SK-N-SH treated with all-trans-retinoic acid at 6 μM for 48 hours (cell line): ENCODE results near the gene MIA2.

ENCODE experiments used
- ATAC-seq: fragments of 200-7000 bp; cut with Tn5 transposase; 3 replicates; pipeline ENCODE4 v1.9.1; 2020; ENCODE audit warnings: mild to moderate bottlenecking, moderate library complexity
- ARNTL ChIP-seq: fragments of 450-650 bp; formaldehyde crosslinking; IDR thresholded peaks from 2 replicates; pipeline ENCODE4 v1.5.0; 2020; ENCODE audit warnings: low read depth, mild to moderate bottlenecking, moderate library complexity, borderline replicate concordance
- BACH2 ChIP-seq: fragments of 250-450 bp; sonication (Bioruptor Pico); IDR thresholded peaks from 2 replicates; pipeline ENCODE4 v1.9.0; 2021; ENCODE audit warnings: mild to moderate bottlenecking, borderline replicate concordance
- CREB5 ChIP-seq: fragments of 250-450 bp; sonication (Bioruptor Pico); IDR thresholded peaks from 2 replicates; pipeline ENCODE4 v1.5.1; 2020; ENCODE audit warnings: low read depth, mild to moderate bottlenecking, moderate library complexity
- ISL1 ChIP-seq: fragments of 250-450 bp; sonication (Bioruptor Pico); IDR thresholded peaks from 2 replicates; pipeline ENCODE4 v2.1.2; 2022; ENCODE audit warnings: mild to moderate bottlenecking, moderate library complexity
- OSR1 ChIP-seq: fragments of 250-450 bp; sonication (Bioruptor Pico); IDR thresholded peaks from 2 replicates; pipeline ENCODE4 v1.8.0; 2022; ENCODE audit warnings: moderate library complexity, mild to moderate bottlenecking, inconsistent platforms
- PPARA ChIP-seq: fragments of 250-450 bp; sonication (Bioruptor Pico); IDR thresholded peaks from 2 replicates; pipeline ENCODE4 v1.5.0; 2020; ENCODE audit warnings: mild to moderate bottlenecking, borderline replicate concordance
- RARB ChIP-seq: fragments of 250-450 bp; sonication (Bioruptor Pico); IDR thresholded peaks from 2 replicates; pipeline ENCODE4 v1.8.0; 2021; ENCODE audit warnings: mild to moderate bottlenecking, moderate library complexity
- SNAI2 ChIP-seq: fragments of 250-450 bp; sonication (Bioruptor Pico); IDR thresholded peaks from 2 replicates; pipeline ENCODE4 v1.5.0; 2020; ENCODE audit warnings: mild to moderate bottlenecking, moderate library complexity
- TCF4 ChIP-seq: fragments of 250-450 bp; sonication (Bioruptor Pico); IDR thresholded peaks from 2 replicates; pipeline ENCODE4 v1.8.0; 2021; ENCODE audit warnings: mild to moderate bottlenecking, moderate library complexity, borderline replicate concordance
- TOX ChIP-seq: fragments of 250-450 bp; sonication (Bioruptor Pico); IDR thresholded peaks from 2 replicates; pipeline ENCODE4 v1.8.0; 2021; ENCODE audit warnings: mild to moderate bottlenecking, moderate library complexity, borderline replicate concordance
- ZC3H10 ChIP-seq: fragments of 250-450 bp; sonication (Bioruptor Pico); IDR thresholded peaks from 2 replicates; pipeline ENCODE4 v1.5.1; 2021; ENCODE audit warnings: mild to moderate bottlenecking, moderate library complexity
- ZFP3 ChIP-seq: fragments of 250-450 bp; sonication (Bioruptor Pico); IDR thresholded peaks from 2 replicates; pipeline ENCODE4 v1.5.0; 2020; ENCODE audit warnings: mild to moderate bottlenecking, moderate library complexity
- ZFP30 ChIP-seq: fragments of 450-650 bp; formaldehyde crosslinking; IDR thresholded peaks from 2 replicates; pipeline ENCODE4 v1.5.0; 2022; ENCODE audit warnings: mild to moderate bottlenecking, moderate library complexity
- ZNF565 ChIP-seq: fragments of 450-650 bp; formaldehyde crosslinking; conservative IDR thresholded peaks from 2 replicates; pipeline ENCODE4 v1.5.0; 2020; ENCODE audit warnings: low read depth, mild to moderate bottlenecking, moderate library complexity
- ZNF70 ChIP-seq: fragments of 450-650 bp; formaldehyde crosslinking; IDR thresholded peaks from 2 replicates; pipeline ENCODE4 v1.5.0; 2020; ENCODE audit warnings: mild to moderate bottlenecking, moderate library complexity
- ZNF8 ChIP-seq: fragments of 450-650 bp; formaldehyde crosslinking; IDR thresholded peaks from 2 replicates; pipeline ENCODE4 v1.5.0; 2020; ENCODE audit warnings: mild to moderate bottlenecking, moderate library complexity
- TF ChIP-seq, protein P1 (sequence below): fragments of 250-450 bp; sonication (Bioruptor Pico); IDR thresholded peaks from 2 replicates; pipeline ENCODE4 v1.5.0; 2020; ENCODE audit warnings: mild to moderate bottlenecking, moderate library complexity
- TF ChIP-seq, protein P2 (sequence below): fragments of 250-450 bp; sonication (Bioruptor Pico); IDR thresholded peaks from 2 replicates; pipeline ENCODE4 v1.8.0; 2020; ENCODE audit warnings: mild to moderate bottlenecking, moderate library complexity, borderline replicate concordance
- TF ChIP-seq, protein P3 (sequence below): fragments of 250-450 bp; sonication (Bioruptor Pico); IDR thresholded peaks from 2 replicates; pipeline ENCODE4 v1.5.1; 2021; ENCODE audit warnings: mild to moderate bottlenecking, moderate library complexity

MIA2 gene

DNA sequence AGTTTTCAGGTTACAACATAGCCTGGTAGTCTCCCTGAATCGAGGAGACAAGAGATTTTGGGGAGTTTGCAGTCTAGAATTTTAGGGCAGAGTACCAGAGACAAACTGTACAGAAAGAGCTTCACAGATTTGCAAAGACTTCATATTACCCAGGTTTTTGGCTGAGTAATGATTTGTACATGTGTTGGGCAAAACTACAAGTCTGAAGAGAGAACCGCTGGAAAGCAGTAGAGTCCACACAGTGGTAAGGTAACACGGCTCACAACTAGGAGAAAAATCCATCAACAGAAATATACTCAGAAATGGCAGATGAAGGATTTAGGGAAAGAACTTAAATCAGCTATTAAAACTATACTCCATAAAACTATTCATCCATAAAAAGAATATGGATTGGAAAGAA, 172.8 kb downstream of the MIA2 start:
- no peak for TF ChIP-seq TCF4 (CRISPR knock-in tag)
- TF ChIP-seq ZFP30 = no peak
- TF ChIP-seq ZNF8 (CRISPR knock-in tag) = no peak
- no peak for TF ChIP-seq SNAI2 (CRISPR knock-in tag)
- TF ChIP-seq, protein P1, sequence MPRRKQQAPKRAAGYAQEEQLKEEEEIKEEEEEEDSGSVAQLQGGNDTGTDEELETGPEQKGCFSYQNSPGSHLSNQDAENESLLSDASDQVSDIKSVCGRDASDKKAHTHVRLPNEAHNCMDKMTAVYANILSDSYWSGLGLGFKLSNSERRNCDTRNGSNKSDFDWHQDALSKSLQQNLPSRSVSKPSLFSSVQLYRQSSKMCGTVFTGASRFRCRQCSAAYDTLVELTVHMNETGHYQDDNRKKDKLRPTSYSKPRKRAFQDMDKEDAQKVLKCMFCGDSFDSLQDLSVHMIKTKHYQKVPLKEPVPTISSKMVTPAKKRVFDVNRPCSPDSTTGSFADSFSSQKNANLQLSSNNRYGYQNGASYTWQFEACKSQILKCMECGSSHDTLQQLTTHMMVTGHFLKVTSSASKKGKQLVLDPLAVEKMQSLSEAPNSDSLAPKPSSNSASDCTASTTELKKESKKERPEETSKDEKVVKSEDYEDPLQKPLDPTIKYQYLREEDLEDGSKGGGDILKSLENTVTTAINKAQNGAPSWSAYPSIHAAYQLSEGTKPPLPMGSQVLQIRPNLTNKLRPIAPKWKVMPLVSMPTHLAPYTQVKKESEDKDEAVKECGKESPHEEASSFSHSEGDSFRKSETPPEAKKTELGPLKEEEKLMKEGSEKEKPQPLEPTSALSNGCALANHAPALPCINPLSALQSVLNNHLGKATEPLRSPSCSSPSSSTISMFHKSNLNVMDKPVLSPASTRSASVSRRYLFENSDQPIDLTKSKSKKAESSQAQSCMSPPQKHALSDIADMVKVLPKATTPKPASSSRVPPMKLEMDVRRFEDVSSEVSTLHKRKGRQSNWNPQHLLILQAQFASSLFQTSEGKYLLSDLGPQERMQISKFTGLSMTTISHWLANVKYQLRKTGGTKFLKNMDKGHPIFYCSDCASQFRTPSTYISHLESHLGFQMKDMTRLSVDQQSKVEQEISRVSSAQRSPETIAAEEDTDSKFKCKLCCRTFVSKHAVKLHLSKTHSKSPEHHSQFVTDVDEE (CRISPR knock-in tag) = no peak
- TF ChIP-seq PPARA (CRISPR knock-in tag) = no peak
- TF ChIP-seq, protein P2, sequence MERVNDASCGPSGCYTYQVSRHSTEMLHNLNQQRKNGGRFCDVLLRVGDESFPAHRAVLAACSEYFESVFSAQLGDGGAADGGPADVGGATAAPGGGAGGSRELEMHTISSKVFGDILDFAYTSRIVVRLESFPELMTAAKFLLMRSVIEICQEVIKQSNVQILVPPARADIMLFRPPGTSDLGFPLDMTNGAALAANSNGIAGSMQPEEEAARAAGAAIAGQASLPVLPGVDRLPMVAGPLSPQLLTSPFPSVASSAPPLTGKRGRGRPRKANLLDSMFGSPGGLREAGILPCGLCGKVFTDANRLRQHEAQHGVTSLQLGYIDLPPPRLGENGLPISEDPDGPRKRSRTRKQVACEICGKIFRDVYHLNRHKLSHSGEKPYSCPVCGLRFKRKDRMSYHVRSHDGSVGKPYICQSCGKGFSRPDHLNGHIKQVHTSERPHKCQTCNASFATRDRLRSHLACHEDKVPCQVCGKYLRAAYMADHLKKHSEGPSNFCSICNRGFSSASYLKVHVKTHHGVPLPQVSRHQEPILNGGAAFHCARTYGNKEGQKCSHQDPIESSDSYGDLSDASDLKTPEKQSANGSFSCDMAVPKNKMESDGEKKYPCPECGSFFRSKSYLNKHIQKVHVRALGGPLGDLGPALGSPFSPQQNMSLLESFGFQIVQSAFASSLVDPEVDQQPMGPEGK (CRISPR knock-in tag) = no peak
- no peak for TF ChIP-seq OSR1 (CRISPR knock-in tag)
- no peak for TF ChIP-seq ARNTL (CRISPR knock-in tag)
- TF ChIP-seq ISL1 = no peak
- TF ChIP-seq, protein P3, sequence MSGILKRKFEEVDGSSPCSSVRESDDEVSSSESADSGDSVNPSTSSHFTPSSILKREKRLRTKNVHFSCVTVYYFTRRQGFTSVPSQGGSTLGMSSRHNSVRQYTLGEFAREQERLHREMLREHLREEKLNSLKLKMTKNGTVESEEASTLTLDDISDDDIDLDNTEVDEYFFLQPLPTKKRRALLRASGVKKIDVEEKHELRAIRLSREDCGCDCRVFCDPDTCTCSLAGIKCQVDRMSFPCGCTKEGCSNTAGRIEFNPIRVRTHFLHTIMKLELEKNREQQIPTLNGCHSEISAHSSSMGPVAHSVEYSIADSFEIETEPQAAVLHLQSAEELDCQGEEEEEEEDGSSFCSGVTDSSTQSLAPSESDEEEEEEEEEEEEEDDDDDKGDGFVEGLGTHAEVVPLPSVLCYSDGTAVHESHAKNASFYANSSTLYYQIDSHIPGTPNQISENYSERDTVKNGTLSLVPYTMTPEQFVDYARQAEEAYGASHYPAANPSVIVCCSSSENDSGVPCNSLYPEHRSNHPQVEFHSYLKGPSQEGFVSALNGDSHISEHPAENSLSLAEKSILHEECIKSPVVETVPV = no peak
- TF ChIP-seq ZNF565 (CRISPR knock-in tag) = no peak
- no peak for ATAC-seq

GRCh38 chr14:39416072-39416471, 182.4 kb downstream of the MIA2 start:
- no peak for ATAC-seq
- TF ChIP-seq ZFP30 (no peak), ZNF565 (CRISPR knock-in tag) (no peak), BACH2 (CRISPR knock-in tag) (no peak)

GRCh38 chr14:39417014-39417413, 183.3 kb downstream of the MIA2 start:
- TF ChIP-seq ISL1 = no peak
- TF ChIP-seq, protein P3 = no peak
- TF ChIP-seq RARB (CRISPR knock-in tag) = no peak
- no peak for TF ChIP-seq TOX (CRISPR knock-in tag)
- TF ChIP-seq CREB5 (CRISPR knock-in tag) = no peak
- TF ChIP-seq OSR1 (CRISPR knock-in tag) = no peak
- TF ChIP-seq, protein P1 (CRISPR knock-in tag) = no peak
- no peak for TF ChIP-seq ZNF565 (CRISPR knock-in tag)
- no peak for TF ChIP-seq SNAI2 (CRISPR knock-in tag)
- no peak for TF ChIP-seq ZFP30
- no peak for TF ChIP-seq BACH2 (CRISPR knock-in tag)
- TF ChIP-seq ZC3H10 (CRISPR knock-in tag) = no peak
- TF ChIP-seq ZNF70 (CRISPR knock-in tag) = no peak
- no peak for TF ChIP-seq ZFP3
- no peak for TF ChIP-seq TCF4 (CRISPR knock-in tag)
- TF ChIP-seq, all 23 proteins: peak for 0
- no peak for ATAC-seq
